Measurements from ENCODE around the gene EYS. TPM values are rescaled to one million over a fixed set of nuclear protein-coding genes. Genes with fewer than 3 reads are reported as not detected.

Gene EYS
- total and polyA plus RNA-seq, 2 of the 8 experiments (the other 6 are each of a cell fraction or from before 2014, with no cell fraction given) = 0.05 to 0.13 TPM

DNA sequence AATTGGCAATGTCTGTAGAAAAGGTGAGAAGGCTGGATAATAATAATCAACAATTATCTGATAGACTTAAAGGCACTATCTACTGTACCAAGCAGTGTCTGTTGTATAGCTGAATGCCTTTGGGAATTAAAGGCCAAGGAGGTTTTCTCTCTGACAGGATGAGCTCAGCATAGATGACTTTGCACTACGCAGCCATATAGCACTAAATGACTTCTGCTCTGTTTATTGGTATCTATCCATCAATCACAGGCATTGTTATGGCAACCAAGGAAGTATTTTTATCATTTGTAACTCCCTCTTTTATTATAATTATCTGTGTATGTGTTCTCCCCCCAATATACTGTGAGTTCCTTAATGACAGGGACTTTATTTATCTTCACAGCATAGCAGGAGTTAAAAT, 1417.1 kb downstream of the EYS start:
- H3K56ac ChIP-seq (replicated peaks; ENCODE audit: insufficient read length, low read depth, low read length) = no peak overlapping the region
- DNase-seq (ENCODE audit: low read depth in 1 of 2, low spot score in 2 of 2) = no peak
- no peak overlapping the region for H4K91ac ChIP-seq (replicated peaks; ENCODE audit: insufficient read length, low read length)
- H4K20me1 ChIP-seq (replicated peaks in 1 of 2; ENCODE audit: control insufficient read depth in 1 of 2, insufficient read depth in 2 of 2, low read length in 2 of 2) = no peaks in the 10 kb centered on the region
- H3K4me1 ChIP-seq (replicated peaks in 1 of 4; ENCODE audit: control insufficient read depth in 3 of 4, insufficient read depth in 4 of 4, low read length in 3 of 4) = no peaks in the 10 kb centered on the region
- no peak overlapping the region for H4K5ac ChIP-seq (ENCODE audit: insufficient read length, low read depth, low read length)
- no peak overlapping the region for H3K14ac ChIP-seq (ENCODE audit: insufficient read length)
- H3K23me2 ChIP-seq (ENCODE audit: low read depth, low read length) = no peaks in the 10 kb centered on the region
- no peak for FAIRE-seq
- H3K4me2 ChIP-seq (ENCODE audit: insufficient read depth in 1 of 2, low read depth in 2 of 2, low read length in 2 of 2) = no peak overlapping the region
- H3K36me3 ChIP-seq (ENCODE audit: control insufficient read depth in 2 of 4, insufficient read depth in 4 of 4, low read length in 3 of 4) = no peaks in the 10 kb centered on the region
- no peak overlapping the region for H2AFZ ChIP-seq (ENCODE audit: low read length)
- H3K4me3 ChIP-seq (ENCODE audit: extremely low read depth in 1 of 4, insufficient read depth in 2 of 4, low read depth in 3 of 4, low read length in 4 of 4) = no peak overlapping the region
- TF ChIP-seq BCL11A (IDR thresholded peaks at IDR 0.05; ENCODE audit: low read depth in 2 of 2, low read length in 2 of 2) (no peak), RBBP5 (IDR thresholded peaks at IDR 0.05; ENCODE audit: borderline replicate concordance, low read depth, low read length) (no peak), POLR2A (IDR thresholded peaks at IDR 0.05; ENCODE audit: control extremely low read depth in 1 of 2, low read depth in 2 of 2, low read length in 2 of 2) (no peak), KDM1A (IDR thresholded peaks at IDR 0.05; ENCODE audit: borderline replicate concordance, low read length) (no peak), EP300 (IDR thresholded peaks at IDR 0.05; ENCODE audit: borderline replicate concordance in 1 of 2, low read depth in 2 of 2, low read length in 2 of 2) (no peak), SIX5 (IDR thresholded peaks at IDR 0.05; ENCODE audit: low read depth, low read length) (no peak), SIN3A (conservative IDR thresholded peaks at IDR 0.05 in 1 of 2, IDR thresholded peaks at IDR 0.05 in 1 of 2; ENCODE audit: low read depth in 1 of 2, low read length in 2 of 2) (no peak), SAP30 (IDR thresholded peaks at IDR 0.05; ENCODE audit: insufficient read depth, insufficient replicate concordance, low read length) (no peak), TAF1 (IDR thresholded peaks at IDR 0.05; ENCODE audit: low read depth, low read length) (no peak), EGR1 (IDR thresholded peaks at IDR 0.05; ENCODE audit: borderline replicate concordance, low read depth, low read length) (no peak), POLR2AphosphoS5 (IDR thresholded peaks at IDR 0.05; ENCODE audit: low read depth, low read length) (no peak), MAX (IDR thresholded peaks at IDR 0.05) (no peak)
- H3K18ac ChIP-seq (ENCODE audit: extremely low read depth, low read length) = no peak overlapping the region
- H3K27ac ChIP-seq (ENCODE audit: low read depth, low read length) = no peak overlapping the region
- no peak overlapping the region for H2BK20ac ChIP-seq (ENCODE audit: low read length)
- no peak overlapping the region for H2BK5ac ChIP-seq (ENCODE audit: low read depth, low read length)
- no peak overlapping the region for H3K23ac ChIP-seq (ENCODE audit: insufficient read length)
- H3K27me3 ChIP-seq (replicated peaks in 1 of 4; ENCODE audit: control insufficient read depth in 3 of 4, extremely low read depth in 1 of 4, insufficient read depth in 3 of 4, low read length in 3 of 4) = no peaks in the 10 kb centered on the region
- H2BK120ac ChIP-seq (replicated peaks; ENCODE audit: low read depth, low read length) = no peak overlapping the region
- H2BK15ac ChIP-seq (ENCODE audit: low read length) = no peak overlapping the region
- ChIA-PET POLR2A (ENCODE audit: partially characterized antibody) (no interaction called here), CTCF (ENCODE audit: partially characterized antibody) (no interaction called here)
- no peaks in the 10 kb centered on the region for H3K79me2 ChIP-seq (ENCODE audit: control insufficient read depth in 1 of 2, insufficient read depth in 2 of 2, low read length in 2 of 2)
- no peaks in the 10 kb centered on the region for H3K79me1 ChIP-seq (ENCODE audit: low read depth, low read length)
- H4K8ac ChIP-seq (ENCODE audit: extremely low read depth, insufficient read depth, low read length) = no peak overlapping the region
- H3K9ac ChIP-seq (replicated peaks in 1 of 4; ENCODE audit: extremely low read depth in 1 of 4, low read depth in 3 of 4, low read length in 3 of 4) = no peak overlapping the region
- no peak overlapping the region for H2BK12ac ChIP-seq (ENCODE audit: low read depth, low read length)
- H2AK5ac ChIP-seq (ENCODE audit: low read depth, low read length) = no peak overlapping the region
- H3K4ac ChIP-seq (replicated peaks; ENCODE audit: insufficient read length, low read depth, low read length) = no peak overlapping the region
- H3K9me3 ChIP-seq (ENCODE audit: insufficient read depth in 2 of 2, low read depth in 1 of 2, low read length in 1 of 2) = no peaks in the 10 kb centered on the region; a peak in 1 of 4 replicates
- WGBS, 2 experiments (ENCODE audit: extremely low coverage in 1 of 2, insufficient coverage in 1 of 2, insufficient read length in 1 of 2, insufficient replicate concordance in 2 of 2, low coverage in 1 of 2, low lambda C conversion rate in 2 of 2, missing lambda C conversion rate in 1 of 2) = 91% methylated on average over 1 of the region's 1 CpG; no CpG with 5 or more reads in 1 of the 2 experiments

Measured in H1 (cell line).